ENCODE results near the gene TLCD2. TPM values are rescaled to one million over a fixed set of nuclear protein-coding genes. Genes with fewer than 3 reads are reported as not detected.
A peak's percentile ranks its signal among the peaks of the same experiment; 100 is the strongest.

Gene TLCD2
- total and polyA plus RNA-seq, 9 of the 15 experiments (the other 6 are each of a cell fraction or from before 2014, with no cell fraction given) = 0.10 to 0.89 (median 0.58) TPM

- TF ChIP-seq ZNF76 (CRISPR knock-in tag; IDR thresholded peaks at IDR 0.05; ENCODE audit: borderline replicate concordance) (no peak), SMAD4 (CRISPR knock-in tag; conservative IDR thresholded peaks at IDR 0.05) (peak; percentile 93), TAF7 (tag; IDR thresholded peaks at IDR 0.05) (no peak), NFE2 (IDR thresholded peaks at IDR 0.05; ENCODE audit: low read depth) (no peak), MITF (IDR thresholded peaks at IDR 0.05) (no peak), NCOA2 (IDR thresholded peaks at IDR 0.05; ENCODE audit: partially characterized antibody in 2 of 2) (no peak), ZNF282 (CRISPR knock-in tag; IDR thresholded peaks at IDR 0.05) (no peak), HDAC8 (tag; IDR thresholded peaks at IDR 0.05) (no peak), CBFB (CRISPR knock-in tag; IDR thresholded peaks at IDR 0.05) (peak; percentile 91)
- TF ChIP-seq, protein P1, sequence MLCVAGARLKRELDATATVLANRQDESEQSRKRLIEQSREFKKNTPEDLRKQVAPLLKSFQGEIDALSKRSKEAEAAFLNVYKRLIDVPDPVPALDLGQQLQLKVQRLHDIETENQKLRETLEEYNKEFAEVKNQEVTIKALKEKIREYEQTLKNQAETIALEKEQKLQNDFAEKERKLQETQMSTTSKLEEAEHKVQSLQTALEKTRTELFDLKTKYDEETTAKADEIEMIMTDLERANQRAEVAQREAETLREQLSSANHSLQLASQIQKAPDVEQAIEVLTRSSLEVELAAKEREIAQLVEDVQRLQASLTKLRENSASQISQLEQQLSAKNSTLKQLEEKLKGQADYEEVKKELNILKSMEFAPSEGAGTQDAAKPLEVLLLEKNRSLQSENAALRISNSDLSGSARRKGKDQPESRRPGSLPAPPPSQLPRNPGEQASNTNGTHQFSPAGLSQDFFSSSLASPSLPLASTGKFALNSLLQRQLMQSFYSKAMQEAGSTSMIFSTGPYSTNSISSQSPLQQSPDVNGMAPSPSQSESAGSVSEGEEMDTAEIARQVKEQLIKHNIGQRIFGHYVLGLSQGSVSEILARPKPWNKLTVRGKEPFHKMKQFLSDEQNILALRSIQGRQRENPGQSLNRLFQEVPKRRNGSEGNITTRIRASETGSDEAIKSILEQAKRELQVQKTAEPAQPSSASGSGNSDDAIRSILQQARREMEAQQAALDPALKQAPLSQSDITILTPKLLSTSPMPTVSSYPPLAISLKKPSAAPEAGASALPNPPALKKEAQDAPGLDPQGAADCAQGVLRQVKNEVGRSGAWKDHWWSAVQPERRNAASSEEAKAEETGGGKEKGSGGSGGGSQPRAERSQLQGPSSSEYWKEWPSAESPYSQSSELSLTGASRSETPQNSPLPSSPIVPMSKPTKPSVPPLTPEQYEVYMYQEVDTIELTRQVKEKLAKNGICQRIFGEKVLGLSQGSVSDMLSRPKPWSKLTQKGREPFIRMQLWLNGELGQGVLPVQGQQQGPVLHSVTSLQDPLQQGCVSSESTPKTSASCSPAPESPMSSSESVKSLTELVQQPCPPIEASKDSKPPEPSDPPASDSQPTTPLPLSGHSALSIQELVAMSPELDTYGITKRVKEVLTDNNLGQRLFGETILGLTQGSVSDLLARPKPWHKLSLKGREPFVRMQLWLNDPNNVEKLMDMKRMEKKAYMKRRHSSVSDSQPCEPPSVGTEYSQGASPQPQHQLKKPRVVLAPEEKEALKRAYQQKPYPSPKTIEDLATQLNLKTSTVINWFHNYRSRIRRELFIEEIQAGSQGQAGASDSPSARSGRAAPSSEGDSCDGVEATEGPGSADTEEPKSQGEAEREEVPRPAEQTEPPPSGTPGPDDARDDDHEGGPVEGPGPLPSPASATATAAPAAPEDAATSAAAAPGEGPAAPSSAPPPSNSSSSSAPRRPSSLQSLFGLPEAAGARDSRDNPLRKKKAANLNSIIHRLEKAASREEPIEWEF (CRISPR knock-in tag; IDR thresholded peaks at IDR 0.05) = peak; percentile 81; the same call in 1 of the 2 replicates
- TF ChIP-seq, protein P2, sequence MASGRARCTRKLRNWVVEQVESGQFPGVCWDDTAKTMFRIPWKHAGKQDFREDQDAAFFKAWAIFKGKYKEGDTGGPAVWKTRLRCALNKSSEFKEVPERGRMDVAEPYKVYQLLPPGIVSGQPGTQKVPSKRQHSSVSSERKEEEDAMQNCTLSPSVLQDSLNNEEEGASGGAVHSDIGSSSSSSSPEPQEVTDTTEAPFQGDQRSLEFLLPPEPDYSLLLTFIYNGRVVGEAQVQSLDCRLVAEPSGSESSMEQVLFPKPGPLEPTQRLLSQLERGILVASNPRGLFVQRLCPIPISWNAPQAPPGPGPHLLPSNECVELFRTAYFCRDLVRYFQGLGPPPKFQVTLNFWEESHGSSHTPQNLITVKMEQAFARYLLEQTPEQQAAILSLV (tag; IDR thresholded peaks at IDR 0.05) = no peak
- TF ChIP-seq, protein P3, sequence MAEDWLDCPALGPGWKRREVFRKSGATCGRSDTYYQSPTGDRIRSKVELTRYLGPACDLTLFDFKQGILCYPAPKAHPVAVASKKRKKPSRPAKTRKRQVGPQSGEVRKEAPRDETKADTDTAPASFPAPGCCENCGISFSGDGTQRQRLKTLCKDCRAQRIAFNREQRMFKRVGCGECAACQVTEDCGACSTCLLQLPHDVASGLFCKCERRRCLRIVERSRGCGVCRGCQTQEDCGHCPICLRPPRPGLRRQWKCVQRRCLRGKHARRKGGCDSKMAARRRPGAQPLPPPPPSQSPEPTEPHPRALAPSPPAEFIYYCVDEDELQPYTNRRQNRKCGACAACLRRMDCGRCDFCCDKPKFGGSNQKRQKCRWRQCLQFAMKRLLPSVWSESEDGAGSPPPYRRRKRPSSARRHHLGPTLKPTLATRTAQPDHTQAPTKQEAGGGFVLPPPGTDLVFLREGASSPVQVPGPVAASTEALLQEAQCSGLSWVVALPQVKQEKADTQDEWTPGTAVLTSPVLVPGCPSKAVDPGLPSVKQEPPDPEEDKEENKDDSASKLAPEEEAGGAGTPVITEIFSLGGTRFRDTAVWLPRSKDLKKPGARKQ (CRISPR knock-in tag; IDR thresholded peaks at IDR 0.05) = no peak
- TF ChIP-seq, protein P4, sequence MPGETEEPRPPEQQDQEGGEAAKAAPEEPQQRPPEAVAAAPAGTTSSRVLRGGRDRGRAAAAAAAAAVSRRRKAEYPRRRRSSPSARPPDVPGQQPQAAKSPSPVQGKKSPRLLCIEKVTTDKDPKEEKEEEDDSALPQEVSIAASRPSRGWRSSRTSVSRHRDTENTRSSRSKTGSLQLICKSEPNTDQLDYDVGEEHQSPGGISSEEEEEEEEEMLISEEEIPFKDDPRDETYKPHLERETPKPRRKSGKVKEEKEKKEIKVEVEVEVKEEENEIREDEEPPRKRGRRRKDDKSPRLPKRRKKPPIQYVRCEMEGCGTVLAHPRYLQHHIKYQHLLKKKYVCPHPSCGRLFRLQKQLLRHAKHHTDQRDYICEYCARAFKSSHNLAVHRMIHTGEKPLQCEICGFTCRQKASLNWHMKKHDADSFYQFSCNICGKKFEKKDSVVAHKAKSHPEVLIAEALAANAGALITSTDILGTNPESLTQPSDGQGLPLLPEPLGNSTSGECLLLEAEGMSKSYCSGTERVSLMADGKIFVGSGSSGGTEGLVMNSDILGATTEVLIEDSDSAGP (CRISPR knock-in tag; IDR thresholded peaks at IDR 0.05) = peak; percentile 58; the same call in 1 of the 2 replicates
- TF ChIP-seq, protein P5, sequence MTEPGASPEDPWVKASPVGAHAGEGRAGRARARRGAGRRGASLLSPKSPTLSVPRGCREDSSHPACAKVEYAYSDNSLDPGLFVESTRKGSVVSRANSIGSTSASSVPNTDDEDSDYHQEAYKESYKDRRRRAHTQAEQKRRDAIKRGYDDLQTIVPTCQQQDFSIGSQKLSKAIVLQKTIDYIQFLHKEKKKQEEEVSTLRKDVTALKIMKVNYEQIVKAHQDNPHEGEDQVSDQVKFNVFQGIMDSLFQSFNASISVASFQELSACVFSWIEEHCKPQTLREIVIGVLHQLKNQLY (CRISPR knock-in tag; conservative IDR thresholded peaks at IDR 0.05) = no peak
Measured at GRCh38 chr17:1730326-1731193, 20.4 kb upstream of the TLCD2 start (continued).
